ENCODE measurements around the gene TACR2.

GRCh38 chr10:69412232-69412790 is 4.4 kb downstream of the TACR2 start:
- no peak for TF ChIP-seq SP1 (IDR thresholded peaks at IDR 0.05)
- no peak for TF ChIP-seq NFRKB (IDR thresholded peaks at IDR 0.05)
- no peak for TF ChIP-seq L3MBTL2 (conservative IDR thresholded peaks at IDR 0.05)
